GM18517 (cell line): ENCODE measurements around the gene AFMID.
A peak's percentile ranks its signal among the peaks of the same experiment; 100 is the strongest.
"Not testable (repeated sequence)": the region's sequence is repeated elsewhere in the genome, so short reads cannot be mapped to it uniquely, and the experiment has no call there.

Experiments
- ATAC-seq: cut with Tn5 transposase; IDR thresholded peaks from one replicate; pipeline ENCODE4 v1.9.1; 2021; ENCODE audit warnings: mild to moderate bottlenecking, moderate library complexity; ENCODE audit not compliant: unreplicated experiment

The AFMID gene, protein sequence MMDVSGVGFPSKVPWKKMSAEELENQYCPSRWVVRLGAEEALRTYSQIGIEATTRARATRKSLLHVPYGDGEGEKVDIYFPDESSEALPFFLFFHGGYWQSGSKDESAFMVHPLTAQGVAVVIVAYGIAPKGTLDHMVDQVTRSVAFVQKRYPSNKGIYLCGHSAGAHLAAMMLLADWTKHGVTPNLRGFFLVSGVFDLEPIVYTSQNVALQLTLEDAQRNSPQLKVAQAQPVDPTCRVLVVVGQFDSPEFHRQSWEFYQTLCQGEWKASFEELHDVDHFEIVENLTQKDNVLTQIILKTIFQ

DNA sequence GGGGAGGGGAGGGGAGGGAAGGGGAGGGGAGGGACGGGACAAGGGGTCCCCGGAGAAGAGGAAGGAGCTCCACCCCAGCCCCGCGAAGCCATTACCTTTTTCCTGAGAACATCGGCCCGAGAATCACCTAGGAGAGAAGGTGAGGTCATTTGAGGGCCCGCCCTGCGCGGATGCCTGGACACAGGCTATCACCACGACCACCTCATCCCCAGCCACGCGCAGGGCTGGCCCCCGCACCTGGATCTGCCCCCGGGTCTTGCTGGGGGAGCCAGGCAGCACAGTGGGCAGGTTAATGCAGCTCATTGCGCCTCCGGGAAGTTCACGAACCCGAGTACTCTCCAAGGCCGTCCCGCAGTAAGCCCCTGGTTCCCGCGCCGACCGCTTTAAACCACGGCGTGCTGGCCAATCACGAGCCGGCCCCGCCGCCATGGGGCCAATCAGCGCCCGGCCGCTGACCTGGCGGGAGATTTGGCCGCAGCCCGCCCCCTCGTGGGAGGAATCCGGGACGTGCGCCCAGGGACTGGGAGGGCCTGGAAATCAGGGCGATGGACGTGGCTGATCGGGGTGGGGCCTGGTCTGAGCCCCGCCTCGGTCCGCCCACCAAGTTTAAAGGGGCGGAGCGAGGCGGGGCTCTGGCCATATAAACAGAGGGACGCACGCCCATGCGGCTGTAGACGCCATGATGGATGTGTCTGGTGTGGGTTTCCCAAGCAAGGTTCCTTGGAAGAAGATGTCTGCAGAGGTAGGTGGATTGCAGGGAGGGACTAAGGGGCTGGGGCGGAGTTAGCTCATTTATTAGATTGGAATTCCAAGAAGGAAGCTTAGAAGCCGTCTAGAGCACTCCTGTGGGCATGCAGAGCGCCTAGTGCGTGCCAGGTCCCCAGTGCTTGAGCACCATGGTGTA, at the start of gene AFMID, which contains the start of gene TK1:
AFMID (plus strand) TSS at position 671 of the 904 bp plus-strand sequence; CDS start at position 680, 9 bp downstream.
TK1 (minus strand) TSS at position 361 of the 904 bp plus-strand sequence; CDS start at position 303, 58 bp downstream.
- ATAC-seq, result peak; percentile 74

DNA sequence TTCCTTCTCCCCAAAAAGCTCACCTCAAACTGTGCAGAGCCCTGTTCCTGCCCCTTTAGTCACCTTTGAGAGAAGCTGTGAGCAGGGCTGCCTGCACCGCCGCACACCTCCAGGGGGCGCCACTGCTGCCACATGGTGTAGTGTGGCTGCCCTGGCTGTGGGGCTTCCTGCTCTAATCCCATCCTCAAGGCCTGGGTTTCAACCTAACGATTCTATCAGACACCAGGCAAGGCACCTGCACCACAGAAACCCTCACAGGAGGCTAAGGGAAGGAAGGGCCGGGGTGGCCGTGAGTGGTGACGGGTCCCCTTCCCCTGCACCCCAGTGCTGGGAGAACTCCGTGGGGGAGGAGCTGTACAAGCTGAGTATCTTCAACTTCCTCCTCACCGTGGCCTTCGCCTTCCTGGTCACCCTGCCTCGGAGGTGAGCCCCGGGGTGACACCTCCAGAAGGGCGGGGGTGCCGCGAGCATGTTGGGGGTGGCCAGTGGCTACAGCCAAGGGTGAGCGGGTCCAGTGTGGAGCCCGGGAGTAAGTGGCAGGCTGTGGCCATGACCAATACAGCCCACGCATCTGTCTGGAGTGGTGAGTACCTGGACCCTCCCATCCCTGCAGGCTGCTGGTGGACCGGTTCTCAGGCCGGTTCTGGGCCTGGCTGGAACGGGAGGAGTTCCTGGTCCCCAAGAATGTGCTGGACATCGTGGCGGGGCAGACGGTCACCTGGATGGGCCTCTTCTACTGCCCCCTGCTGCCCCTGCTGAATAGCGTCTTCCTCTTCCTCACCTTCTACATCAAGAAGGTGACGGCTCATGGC, 49.6 kb upstream of the AFMID start:
- no peak for ATAC-seq

DNA sequence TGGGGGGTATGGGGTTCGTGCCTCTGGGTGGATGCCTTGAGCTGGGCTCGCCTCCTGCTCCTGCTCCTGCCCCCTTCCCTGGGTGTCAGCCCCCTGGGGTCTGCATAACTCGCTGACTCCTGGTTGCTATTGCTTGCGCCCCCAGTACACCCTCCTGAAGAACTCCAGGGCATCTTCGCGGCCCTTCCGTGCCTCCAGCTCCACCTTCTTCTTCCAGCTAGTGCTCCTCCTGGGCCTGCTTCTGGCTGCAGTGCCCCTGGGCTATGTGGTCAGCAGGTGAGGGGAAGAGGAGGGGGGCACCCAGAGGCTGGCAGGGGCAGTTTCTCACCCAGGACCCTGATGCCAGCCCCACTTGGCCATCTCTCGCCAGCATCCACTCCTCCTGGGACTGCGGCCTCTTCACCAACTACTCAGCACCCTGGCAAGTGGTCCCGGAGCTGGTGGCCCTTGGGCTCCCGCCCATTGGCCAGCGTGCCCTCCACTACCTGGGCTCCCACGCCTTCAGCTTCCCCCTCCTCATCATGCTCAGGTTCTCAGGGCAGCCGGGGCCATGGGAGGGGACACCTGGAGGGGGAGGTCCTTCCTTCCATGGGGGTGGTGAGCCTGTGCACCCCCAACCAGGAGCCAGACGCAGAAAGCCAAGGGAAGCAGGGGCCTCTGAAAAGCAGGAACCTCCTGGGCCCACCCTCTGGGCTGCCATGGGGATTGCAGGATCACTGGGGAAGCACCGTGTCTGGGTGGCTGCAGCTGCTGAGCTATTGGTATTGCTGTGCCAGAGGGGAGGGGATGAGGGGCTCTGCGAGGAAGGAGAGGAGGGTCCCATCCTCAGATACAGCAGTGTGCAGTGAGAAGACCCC, 48.7 kb upstream of the AFMID start:
- ATAC-seq, result no peak

DNA sequence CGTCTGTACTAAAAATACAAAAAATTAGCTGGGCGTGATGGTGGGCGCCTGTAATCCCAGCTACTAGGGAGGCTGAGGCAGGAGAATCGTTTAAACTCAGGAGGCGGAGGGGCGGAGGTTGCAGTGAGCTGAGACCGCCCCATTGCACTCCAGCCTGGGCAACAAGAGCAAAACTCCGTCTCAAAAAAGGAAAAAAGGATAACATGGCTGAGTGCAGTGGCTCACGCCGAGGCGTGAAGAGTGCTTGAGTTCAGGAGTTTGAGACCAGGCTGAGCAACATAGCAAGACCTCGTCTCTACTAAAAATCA, 47.3 kb upstream of the AFMID start:
- ATAC-seq, result not testable (repeated sequence)

DNA sequence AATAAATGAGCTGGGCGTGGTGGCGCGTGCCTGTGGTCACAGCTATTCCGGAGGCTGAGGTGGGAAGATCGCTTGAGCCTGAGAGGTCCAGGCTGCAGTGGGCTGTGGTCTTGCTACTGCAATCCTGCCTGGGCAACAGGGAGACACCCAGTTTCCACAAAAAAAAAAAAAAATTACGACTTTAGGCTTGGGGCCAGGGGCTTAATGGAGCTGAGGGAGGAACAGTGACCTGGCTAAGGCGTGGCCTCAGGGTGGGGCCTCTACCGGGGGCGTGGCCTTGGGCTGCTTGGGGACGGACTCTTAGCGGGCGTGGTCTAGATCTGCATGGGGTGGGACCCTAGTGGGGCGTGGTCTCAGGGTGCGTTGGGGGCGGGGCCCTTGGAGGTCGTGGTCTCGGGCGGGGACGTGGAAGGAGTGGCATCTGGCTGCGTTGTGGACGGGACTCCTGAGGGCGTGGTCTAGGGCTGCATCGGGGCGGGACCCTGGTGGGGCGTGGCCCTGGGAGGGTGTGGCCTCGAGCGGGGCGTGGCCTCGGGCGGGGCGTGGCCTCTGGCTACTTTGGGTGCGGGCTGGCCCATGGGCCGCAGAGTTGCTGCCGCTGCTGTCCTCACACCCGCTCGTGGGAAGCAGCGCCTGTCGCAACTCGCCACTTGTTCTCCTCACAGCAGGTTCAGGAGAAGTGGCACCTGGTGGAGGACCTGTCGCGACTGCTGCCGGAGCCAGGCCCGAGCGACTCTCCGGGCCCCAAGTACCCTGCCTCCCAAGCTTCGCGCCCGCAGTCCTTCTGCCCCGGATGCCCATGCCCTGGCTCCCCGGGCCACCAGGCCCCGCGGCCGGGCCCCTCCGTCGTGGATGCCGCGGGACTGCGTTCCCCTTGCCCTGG, 46.8 kb upstream of the AFMID start:
- peak; percentile 62 for ATAC-seq

- no peak for ATAC-seq
These were observed 45.6 kb upstream of the AFMID start for GRCh38 chr17:78141437-78142118.

- ATAC-seq, result no peak
These were observed 44.9 kb upstream of the AFMID start for GRCh38 chr17:78142119-78142861.

GRCh38 chr17:78143214-78144146, 43.7 kb upstream of the AFMID start:
- ATAC-seq, result no peak

GRCh38 chr17:78144147-78144719, 42.9 kb upstream of the AFMID start:
- ATAC-seq, result no peak

- no peak for ATAC-seq
These were observed 42.2 kb upstream of the AFMID start for GRCh38 chr17:78144736-78145641.

DNA sequence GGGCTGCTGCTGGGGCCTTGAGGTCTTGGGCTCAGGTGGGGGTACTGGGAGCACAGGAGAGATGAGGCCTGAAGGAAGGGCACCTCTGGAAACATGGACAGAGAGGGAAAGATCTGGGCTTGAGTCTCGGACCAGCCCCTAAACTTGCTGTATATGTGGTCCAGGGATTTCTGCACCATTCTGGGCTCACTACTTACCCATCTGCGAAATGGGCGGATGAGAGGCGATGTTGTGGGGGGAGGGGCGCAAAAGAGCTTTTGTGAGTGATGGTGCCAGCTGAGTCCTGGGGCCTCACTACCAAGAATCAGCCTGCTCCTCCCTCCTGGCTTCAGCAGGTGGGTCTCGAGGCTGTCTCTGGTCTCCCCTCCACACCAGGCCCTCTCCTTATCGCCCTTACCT, 40.7 kb upstream of the AFMID start:
- no peak for ATAC-seq

GRCh38 chr17:78146881-78147280, 40.3 kb upstream of the AFMID start:
- ATAC-seq, result no peak

- ATAC-seq, result no peak
These were observed 39.7 kb upstream of the AFMID start for GRCh38 chr17:78147315-78147998.

- no peak for ATAC-seq
These were observed 38.7 kb upstream of the AFMID start for GRCh38 chr17:78148286-78149016.
